T47D (cell line): ENCODE results near the gene FRMD1.

Experiments used
- DNase-seq, 2 experiments: peaks; one replicate each; pipeline versions ENCODE4 v3.0.0 to v3.0.0-alpha.2; 2011 to 2012; ENCODE audit warnings: low read depth in 1 of 2, low spot score in 1 of 2
- JUND ChIP-seq: IDR thresholded peaks from 2 replicates; pipeline ENCODE4 v1.6.1; 2012; ENCODE audit warnings: low read depth
- in situ Hi-C: cut with HindIII; loops from 2 replicates; pipeline ENCODE4 v1.10.0; 2016; ENCODE audit warnings: low sequenced_read_pairs, low pct_unique_long_range_greater_than_20kb

FRMD1 gene

GRCh38 chr6:168053086-168053956 is 25.7 kb downstream of the FRMD1 start:
- no peak for DNase-seq
- in situ Hi-C loops = no loop called here
- no peak for TF ChIP-seq JUND

GRCh38 chr6:168052291-168052891 is 26.6 kb downstream of the FRMD1 start:
- no peak for DNase-seq

GRCh38 chr6:168051648-168052047 is 27.4 kb downstream of the FRMD1 start:
- in situ Hi-C loops = no loop called here
- DNase-seq = no peak
- no peak for TF ChIP-seq JUND

More at GRCh38 chr6:168052291-168052891, 26.6 kb downstream of the FRMD1 start:
- TF ChIP-seq JUND = no peak
- in situ Hi-C loops = no loop called here

GRCh38 chr6:168050881-168051586 is 28.0 kb downstream of the FRMD1 start:
- no peak for TF ChIP-seq JUND
- in situ Hi-C loops = no loop called here
- DNase-seq = no peak

GRCh38 chr6:168050225-168050880 is 28.7 kb downstream of the FRMD1 start:
- TF ChIP-seq JUND = no peak
- no peak for DNase-seq
- in situ Hi-C loops = no loop called here

- DNase-seq = no peak
- in situ Hi-C loops = no loop called here
- no peak for TF ChIP-seq JUND
Measured at GRCh38 chr6:168049706-168050224, 29.2 kb downstream of the FRMD1 start.

- no peak for DNase-seq
- in situ Hi-C loops = no loop called here
Measured at GRCh38 chr6:168049277-168049676, 29.7 kb downstream of the FRMD1 start.

GRCh38 chr6:168048724-168049025 is 30.3 kb downstream of the FRMD1 start:
- no peak for DNase-seq
- TF ChIP-seq JUND = no peak
- in situ Hi-C loops = no loop called here

More at GRCh38 chr6:168049277-168049676, 29.7 kb downstream of the FRMD1 start:
- no peak for TF ChIP-seq JUND

- no peak for DNase-seq
- in situ Hi-C loops = no loop called here
- no peak for TF ChIP-seq JUND
Measured at GRCh38 chr6:168047841-168048723, 30.9 kb downstream of the FRMD1 start.

- in situ Hi-C loops = no loop called here
- no peak for DNase-seq
- TF ChIP-seq JUND = no peak
Measured at GRCh38 chr6:168046696-168047095, 32.3 kb downstream of the FRMD1 start.

- in situ Hi-C loops = no loop called here
Measured at GRCh38 chr6:168045706-168046620, 33.0 kb downstream of the FRMD1 start.

More at GRCh38 chr6:168045706-168046620, 33.0 kb downstream of the FRMD1 start:
- no peak for DNase-seq
- TF ChIP-seq JUND = no peak
